ENCODE data around the gene PTPRT. TPM values are rescaled to one million over a fixed set of nuclear protein-coding genes. Genes with fewer than 3 reads are reported as not detected.

PTPRT gene
- total RNA-seq, 2 experiments from 2014 or later = not detected

- no peaks in the 10 kb centered on the region for H3K27me3 Mint-ChIP-seq (ENCODE audit: low read depth)
- no peaks in the 10 kb centered on the region for H3K4me1 Mint-ChIP-seq (ENCODE audit: low read depth)
- no peak overlapping the region for H3K27ac Mint-ChIP-seq
- no peak for DNase-seq
- no peaks in the 10 kb centered on the region for H3K36me3 Mint-ChIP-seq (ENCODE audit: low read depth)
- CTCF ChIA-PET = no interaction called here
- intact Hi-C loops (cut with micrococcal nuclease) = no loop called here
- H3K4me3 Mint-ChIP-seq = no peak overlapping the region
- no peaks in the 10 kb centered on the region for H3K9me3 Mint-ChIP-seq
Observed at GRCh38 chr20:42686057-42686456, 503.6 kb downstream of the PTPRT start.

GRCh38 chr20:42678895-42679294 is 510.8 kb downstream of the PTPRT start:
- intact Hi-C loops (cut with micrococcal nuclease) = no loop called here
- no peak for DNase-seq
- Mint-ChIP-seq H3K4me1 (ENCODE audit: low read depth) (no peaks in the 10 kb centered on the region), H3K4me3 (no peak overlapping the region), H3K36me3 (ENCODE audit: low read depth) (no peaks in the 10 kb centered on the region), H3K9me3 (peaks cover 2% of the 10 kb centered on the region), H3K27me3 (ENCODE audit: low read depth) (no peaks in the 10 kb centered on the region), H3K27ac (no peak overlapping the region)
- CTCF ChIA-PET = no interaction called here

GRCh38 chr20:42656130-42656529 is 533.6 kb downstream of the PTPRT start:
- Mint-ChIP-seq H3K9me3 (peaks cover 9% of the 10 kb centered on the region), H3K4me3 (no peak overlapping the region), H3K27me3 (ENCODE audit: low read depth) (no peaks in the 10 kb centered on the region), H3K27ac (no peak overlapping the region), H3K4me1 (ENCODE audit: low read depth) (no peaks in the 10 kb centered on the region), H3K36me3 (ENCODE audit: low read depth) (no peaks in the 10 kb centered on the region)
- no peak for DNase-seq
- CTCF ChIA-PET = no interaction called here
- intact Hi-C loops (cut with micrococcal nuclease) = no loop called here

- intact Hi-C loops (cut with micrococcal nuclease) = no loop called here
- H3K27ac Mint-ChIP-seq = no peak overlapping the region
- DNase-seq = no peak
- peaks cover 9% of the 10 kb centered on the region for H3K9me3 Mint-ChIP-seq
- no peaks in the 10 kb centered on the region for H3K4me1 Mint-ChIP-seq (ENCODE audit: low read depth)
- CTCF ChIA-PET = no interaction called here
- H3K27me3 Mint-ChIP-seq (ENCODE audit: low read depth) = no peaks in the 10 kb centered on the region
- no peaks in the 10 kb centered on the region for H3K36me3 Mint-ChIP-seq (ENCODE audit: low read depth)
- no peak overlapping the region for H3K4me3 Mint-ChIP-seq
Observed at GRCh38 chr20:42652266-42652665, 537.4 kb downstream of the PTPRT start.

- H3K27me3 Mint-ChIP-seq (ENCODE audit: low read depth) = no peaks in the 10 kb centered on the region
- no peak overlapping the region for H3K4me3 Mint-ChIP-seq
- H3K9me3 Mint-ChIP-seq = peaks cover 2% of the 10 kb centered on the region
- no peak for DNase-seq
- H3K27ac Mint-ChIP-seq = no peak overlapping the region
- H3K4me1 Mint-ChIP-seq (ENCODE audit: low read depth) = no peaks in the 10 kb centered on the region
- intact Hi-C loops (cut with micrococcal nuclease) = no loop called here
- CTCF ChIA-PET = no interaction called here
- no peaks in the 10 kb centered on the region for H3K36me3 Mint-ChIP-seq (ENCODE audit: low read depth)
Observed at GRCh38 chr20:42650191-42650746, 539.4 kb downstream of the PTPRT start.

- Mint-ChIP-seq H3K27me3 (ENCODE audit: low read depth) (no peaks in the 10 kb centered on the region), H3K9me3 (peaks cover 2% of the 10 kb centered on the region), H3K27ac (no peak overlapping the region), H3K36me3 (ENCODE audit: low read depth) (no peaks in the 10 kb centered on the region), H3K4me1 (ENCODE audit: low read depth) (no peaks in the 10 kb centered on the region), H3K4me3 (no peak overlapping the region)
- intact Hi-C loops (cut with micrococcal nuclease) = no loop called here
- no peak for DNase-seq
- CTCF ChIA-PET = no interaction called here
Observed at GRCh38 chr20:42649748-42650147, 540.0 kb downstream of the PTPRT start.

GRCh38 chr20:42646250-42646649 is 543.5 kb downstream of the PTPRT start:
- H3K27me3 Mint-ChIP-seq (ENCODE audit: low read depth) = no peaks in the 10 kb centered on the region
- CTCF ChIA-PET = no interaction called here
- no peak overlapping the region for H3K27ac Mint-ChIP-seq
- DNase-seq = no peak
- H3K4me1 Mint-ChIP-seq (ENCODE audit: low read depth) = no peaks in the 10 kb centered on the region
- H3K9me3 Mint-ChIP-seq = peaks cover 2% of the 10 kb centered on the region
- H3K36me3 Mint-ChIP-seq (ENCODE audit: low read depth) = no peaks in the 10 kb centered on the region
- intact Hi-C loops (cut with micrococcal nuclease) = no loop called here
- no peak overlapping the region for H3K4me3 Mint-ChIP-seq

- no peaks in the 10 kb centered on the region for H3K27me3 Mint-ChIP-seq (ENCODE audit: low read depth)
- H3K4me3 Mint-ChIP-seq = no peak overlapping the region
- no peak for DNase-seq
- no peaks in the 10 kb centered on the region for H3K4me1 Mint-ChIP-seq (ENCODE audit: low read depth)
- H3K27ac Mint-ChIP-seq = no peak overlapping the region
- intact Hi-C loops (cut with micrococcal nuclease) = no loop called here
- H3K36me3 Mint-ChIP-seq (ENCODE audit: low read depth) = no peaks in the 10 kb centered on the region
- peaks cover 2% of the 10 kb centered on the region for H3K9me3 Mint-ChIP-seq
- CTCF ChIA-PET = interaction anchor here (0.7 kb wide), 1 partner anchor 10 kb away, joined by 3 read pairs; no protein-coding TSS in a partner anchor
Observed at GRCh38 chr20:42641886-42642285, 547.8 kb downstream of the PTPRT start.

- Mint-ChIP-seq H3K27ac (no peak overlapping the region), H3K4me3 (no peak overlapping the region), H3K27me3 (ENCODE audit: low read depth) (no peaks in the 10 kb centered on the region), H3K4me1 (ENCODE audit: low read depth) (no peaks in the 10 kb centered on the region), H3K36me3 (ENCODE audit: low read depth) (no peaks in the 10 kb centered on the region), H3K9me3 (peaks cover 2% of the 10 kb centered on the region)
- CTCF ChIA-PET = no interaction called here
- DNase-seq = no peak
- intact Hi-C loops (cut with micrococcal nuclease) = no loop called here
Observed at GRCh38 chr20:42639140-42639539, 550.6 kb downstream of the PTPRT start.

- H3K36me3 Mint-ChIP-seq (ENCODE audit: low read depth) = no peaks in the 10 kb centered on the region
- no peaks in the 10 kb centered on the region for H3K27me3 Mint-ChIP-seq (ENCODE audit: low read depth)
- H3K4me3 Mint-ChIP-seq = no peak overlapping the region
- DNase-seq = no peak
- peaks cover 3% of the 10 kb centered on the region for H3K9me3 Mint-ChIP-seq
- H3K27ac Mint-ChIP-seq = no peak overlapping the region
- H3K4me1 Mint-ChIP-seq (ENCODE audit: low read depth) = no peaks in the 10 kb centered on the region
- CTCF ChIA-PET = no interaction called here
- intact Hi-C loops (cut with micrococcal nuclease) = no loop called here
Observed at GRCh38 chr20:42635699-42636411, 553.9 kb downstream of the PTPRT start.

GRCh38 chr20:42634156-42634555 is 555.5 kb downstream of the PTPRT start:
- Mint-ChIP-seq H3K27me3 (ENCODE audit: low read depth) (no peaks in the 10 kb centered on the region), H3K4me1 (ENCODE audit: low read depth) (no peaks in the 10 kb centered on the region), H3K9me3 (peaks cover 2% of the 10 kb centered on the region), H3K4me3 (no peak overlapping the region), H3K36me3 (ENCODE audit: low read depth) (no peaks in the 10 kb centered on the region), H3K27ac (no peak overlapping the region)
- CTCF ChIA-PET = interaction anchor here (0.6 kb wide), 1 partner anchor 586 kb away, joined by 3 read pairs; no protein-coding TSS in a partner anchor
- no peak for DNase-seq
- intact Hi-C loops (cut with micrococcal nuclease) = no loop called here

- Mint-ChIP-seq H3K36me3 (ENCODE audit: low read depth) (no peaks in the 10 kb centered on the region), H3K9me3 (peaks cover 4% of the 10 kb centered on the region), H3K27me3 (ENCODE audit: low read depth) (no peaks in the 10 kb centered on the region), H3K4me1 (ENCODE audit: low read depth) (no peaks in the 10 kb centered on the region), H3K27ac (no peak overlapping the region), H3K4me3 (no peak overlapping the region)
- no peak for DNase-seq
- intact Hi-C loops (cut with micrococcal nuclease) = no loop called here
- CTCF ChIA-PET = no interaction called here
Observed at GRCh38 chr20:42628683-42629082, 561.0 kb downstream of the PTPRT start.

GRCh38 chr20:42613076-42613475 is 576.6 kb downstream of the PTPRT start:
- intact Hi-C loops (cut with micrococcal nuclease) = no loop called here
- CTCF ChIA-PET = no interaction called here
- no peaks in the 10 kb centered on the region for H3K4me1 Mint-ChIP-seq (ENCODE audit: low read depth)
- H3K36me3 Mint-ChIP-seq (ENCODE audit: low read depth) = no peaks in the 10 kb centered on the region
- no peak overlapping the region for H3K27ac Mint-ChIP-seq
- DNase-seq = no peak
- peaks cover 13% of the 10 kb centered on the region for H3K9me3 Mint-ChIP-seq
- H3K4me3 Mint-ChIP-seq = no peak overlapping the region
- no peaks in the 10 kb centered on the region for H3K27me3 Mint-ChIP-seq (ENCODE audit: low read depth)
